ENCODE data around the gene CASP4. TPM values are rescaled to one million over a fixed set of nuclear protein-coding genes. Genes with fewer than 3 reads are reported as not detected.
"Not testable (repeated sequence)": the region's sequence is repeated elsewhere in the genome, so short reads cannot be mapped to it uniquely, and the experiment has no call there.

CASP4 gene
- total RNA-seq, 3 donors from 2014 or later: 101 to 222 (median 156) TPM

DNA sequence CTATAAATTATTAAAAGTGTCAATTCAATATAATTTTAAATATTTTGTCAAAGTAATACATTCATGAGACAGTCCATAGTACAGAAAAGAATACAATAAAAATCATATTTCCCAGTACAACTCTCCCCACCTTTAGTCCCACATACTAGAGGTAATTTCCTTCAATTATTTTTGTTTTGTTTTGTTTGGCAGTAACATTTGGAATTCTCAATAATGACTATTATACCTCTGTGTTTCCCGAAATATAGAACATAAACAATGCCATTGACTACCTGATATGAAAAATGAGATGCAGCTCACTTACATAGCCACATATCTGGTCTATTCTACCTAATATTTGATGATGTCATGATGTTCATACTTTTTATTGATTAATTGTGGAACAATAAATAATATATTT is 24.4 kb upstream of the CASP4 start:
- no peak overlapping the region for H3K27ac ChIP-seq
- TF ChIP-seq POLR2A (IDR thresholded peaks at IDR 0.05) (no peak), POLR2AphosphoS5 (IDR thresholded peaks at IDR 0.05) (no peak)
- TF ChIP-seq, protein P1, sequence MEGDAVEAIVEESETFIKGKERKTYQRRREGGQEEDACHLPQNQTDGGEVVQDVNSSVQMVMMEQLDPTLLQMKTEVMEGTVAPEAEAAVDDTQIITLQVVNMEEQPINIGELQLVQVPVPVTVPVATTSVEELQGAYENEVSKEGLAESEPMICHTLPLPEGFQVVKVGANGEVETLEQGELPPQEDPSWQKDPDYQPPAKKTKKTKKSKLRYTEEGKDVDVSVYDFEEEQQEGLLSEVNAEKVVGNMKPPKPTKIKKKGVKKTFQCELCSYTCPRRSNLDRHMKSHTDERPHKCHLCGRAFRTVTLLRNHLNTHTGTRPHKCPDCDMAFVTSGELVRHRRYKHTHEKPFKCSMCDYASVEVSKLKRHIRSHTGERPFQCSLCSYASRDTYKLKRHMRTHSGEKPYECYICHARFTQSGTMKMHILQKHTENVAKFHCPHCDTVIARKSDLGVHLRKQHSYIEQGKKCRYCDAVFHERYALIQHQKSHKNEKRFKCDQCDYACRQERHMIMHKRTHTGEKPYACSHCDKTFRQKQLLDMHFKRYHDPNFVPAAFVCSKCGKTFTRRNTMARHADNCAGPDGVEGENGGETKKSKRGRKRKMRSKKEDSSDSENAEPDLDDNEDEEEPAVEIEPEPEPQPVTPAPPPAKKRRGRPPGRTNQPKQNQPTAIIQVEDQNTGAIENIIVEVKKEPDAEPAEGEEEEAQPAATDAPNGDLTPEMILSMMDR (IDR thresholded peaks at IDR 0.05): no peak
- H3K9me3 ChIP-seq: peaks cover 0 to 8% of the 10 kb centered on the region in 2 donors
- H3K4me3 ChIP-seq: no peak overlapping the region
- H3K27me3 ChIP-seq: no peaks in the 10 kb centered on the region
- H3K36me3 ChIP-seq: no peaks in the 10 kb centered on the region
- DNase-seq (ENCODE audit: low spot score in 2 of 2): no peak
- intact Hi-C loops (cut with DNase I; ENCODE audit: low total_unique reads): no loop called here
- no peaks in the 10 kb centered on the region for H3K4me1 ChIP-seq

- no peak for DNase-seq (ENCODE audit: low spot score in 2 of 2)
- Histone ChIP-seq H3K27me3 (no peaks in the 10 kb centered on the region), H3K27ac (peak overlapping the region in 1 of 2 donors; percentile 48), H3K4me1 (no peaks in the 10 kb centered on the region), H3K9me3 (peaks cover 0 to 11% of the 10 kb centered on the region in 2 donors), H3K4me3 (no peak overlapping the region), H3K36me3 (no peaks in the 10 kb centered on the region)
- intact Hi-C loops (cut with DNase I; ENCODE audit: low total_unique reads): no loop called here
- TF ChIP-seq POLR2A (IDR thresholded peaks at IDR 0.05) (no peak), POLR2AphosphoS5 (IDR thresholded peaks at IDR 0.05) (no peak)
- TF ChIP-seq, protein P1 (IDR thresholded peaks at IDR 0.05): no peak
Observed at GRCh38 chr11:104991994-104992393, 23.6 kb upstream of the CASP4 start.

DNA sequence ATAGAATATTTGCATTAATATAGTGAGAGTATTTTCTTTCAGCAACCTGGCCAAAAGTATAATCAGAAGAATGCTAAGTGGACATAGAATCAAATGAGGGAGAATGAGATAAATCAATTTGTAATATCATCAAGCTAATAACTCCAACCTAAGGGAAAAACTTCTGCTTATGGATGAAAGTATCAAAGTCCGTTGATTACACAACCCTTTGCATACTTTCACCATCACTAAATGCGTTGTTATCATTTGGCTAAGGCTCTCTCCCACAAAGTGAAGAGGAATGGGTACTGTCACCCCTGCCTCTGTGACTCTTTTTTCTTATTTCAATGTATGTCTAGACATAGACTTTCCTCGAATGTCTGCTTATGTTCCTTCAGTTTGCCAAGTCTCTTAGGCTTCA is 16.4 kb upstream of the CASP4 start:
- intact Hi-C loops (cut with DNase I; ENCODE audit: low total_unique reads): no loop called here
- TF ChIP-seq POLR2AphosphoS5 (IDR thresholded peaks at IDR 0.05) (no peak), POLR2A (IDR thresholded peaks at IDR 0.05) (no peak)
- TF ChIP-seq, protein P1 (IDR thresholded peaks at IDR 0.05): no peak
- no peak for DNase-seq (ENCODE audit: low spot score in 2 of 2)
- Histone ChIP-seq H3K36me3 (no peaks in the 10 kb centered on the region), H3K4me3 (no peak overlapping the region), H3K27me3 (no peaks in the 10 kb centered on the region), H3K4me1 (no peaks in the 10 kb centered on the region), H3K9me3 (peaks cover 0 to 13% of the 10 kb centered on the region in 2 donors), H3K27ac (no peak overlapping the region)

- H3K27ac ChIP-seq: no peak overlapping the region
- no peaks in the 10 kb centered on the region for H3K9me3 ChIP-seq
- H3K4me1 ChIP-seq: no peaks in the 10 kb centered on the region
- no peak overlapping the region for H3K4me3 ChIP-seq
- DNase-seq (ENCODE audit: low spot score in 2 of 2): no peak
- TF ChIP-seq, protein P1 (IDR thresholded peaks at IDR 0.05): no peak
- TF ChIP-seq POLR2AphosphoS5 (IDR thresholded peaks at IDR 0.05) (no peak), POLR2A (IDR thresholded peaks at IDR 0.05) (no peak)
- intact Hi-C loops (cut with DNase I; ENCODE audit: low total_unique reads): no loop called here
- no peaks in the 10 kb centered on the region for H3K36me3 ChIP-seq
- H3K27me3 ChIP-seq: no peaks in the 10 kb centered on the region
Observed at GRCh38 chr11:104979839-104980238, 11.5 kb upstream of the CASP4 start.

GRCh38 chr11:104973616-104974015 is 5.2 kb upstream of the CASP4 start:
- TF ChIP-seq, protein P1 (IDR thresholded peaks at IDR 0.05): no peak
- TF ChIP-seq POLR2AphosphoS5 (IDR thresholded peaks at IDR 0.05) (no peak), POLR2A (IDR thresholded peaks at IDR 0.05) (no peak)
- no peak overlapping the region for H3K4me3 ChIP-seq
- H3K27me3 ChIP-seq: no peaks in the 10 kb centered on the region
- intact Hi-C loops (cut with DNase I; ENCODE audit: low total_unique reads): no loop called here
- no peaks in the 10 kb centered on the region for H3K36me3 ChIP-seq
- H3K27ac ChIP-seq: no peak overlapping the region
- H3K9me3 ChIP-seq: peaks cover 0 to 5% of the 10 kb centered on the region in 2 donors
- no peak for DNase-seq (ENCODE audit: low spot score in 2 of 2)
- no peaks in the 10 kb centered on the region for H3K4me1 ChIP-seq

- H3K4me1 ChIP-seq; H3K4me3 ChIP-seq; H3K9me3 ChIP-seq; H3K27me3 ChIP-seq; H3K27ac ChIP-seq; intact Hi-C loops (cut with DNase I; ENCODE audit: low total_unique reads); DNase-seq (ENCODE audit: low spot score in 2 of 2); H3K36me3 ChIP-seq: not testable (repeated sequence)
Observed at GRCh38 chr11:104972924-104973323, 4.5 kb upstream of the CASP4 start.
